ENCODE measurements around the gene FUCA2.
"Not testable (repeated sequence)": the region's sequence is repeated elsewhere in the genome, so short reads cannot be mapped to it uniquely, and the experiment has no call there.

FUCA2 gene

GRCh38 chr6:143490775-143491174 lies 20.7 kb downstream of the FUCA2 start:
- DNase-seq = no peak

- no peak for DNase-seq
Measured at GRCh38 chr6:143490244-143490643, 21.3 kb downstream of the FUCA2 start.

GRCh38 chr6:143486752-143487151 lies 24.8 kb downstream of the FUCA2 start:
- no peak for DNase-seq

- DNase-seq = no peak
Measured at GRCh38 chr6:143485967-143486366, 25.6 kb downstream of the FUCA2 start.

GRCh38 chr6:143482593-143482992 lies 28.9 kb downstream of the FUCA2 start:
- no peak for DNase-seq

- DNase-seq = no peak
Measured at GRCh38 chr6:143478479-143479062, 32.9 kb downstream of the FUCA2 start.

- no peak for DNase-seq
Measured at GRCh38 chr6:143476545-143476944, 35.0 kb downstream of the FUCA2 start.

- no peak for DNase-seq
Measured at GRCh38 chr6:143471822-143472221, 39.7 kb downstream of the FUCA2 start.

- not testable (repeated sequence) for DNase-seq
Measured at GRCh38 chr6:143468823-143469222, 42.7 kb downstream of the FUCA2 start.

- DNase-seq = no peak
Measured at GRCh38 chr6:143468026-143468425, 43.5 kb downstream of the FUCA2 start.

- no peak for DNase-seq
Measured at GRCh38 chr6:143465546-143465945, 46.0 kb downstream of the FUCA2 start.

GRCh38 chr6:143457563-143458359 lies 53.8 kb downstream of the FUCA2 start:
- no peak for DNase-seq

- no peak for DNase-seq
Measured at GRCh38 chr6:143451531-143451930, 60.0 kb downstream of the FUCA2 start.

GRCh38 chr6:143450453-143451371 lies 60.8 kb downstream of the FUCA2 start, which contains the start of the genes ADAT2 and PEX3:
Gene ADAT2, minus strand, starts transcription at chr6:143450695. Its CDS starts 37 bp downstream, at chr6:143450658.
Gene PEX3, plus strand, starts transcription at chr6:143450805. Its CDS starts 238 bp downstream, at chr6:143451043.
- peak; percentile 87 to 88 for DNase-seq

GRCh38 chr6:143449714-143450452 lies 61.6 kb downstream of the FUCA2 start:
- DNase-seq = no peak

- no peak for DNase-seq
Measured at GRCh38 chr6:143449082-143449713, 62.3 kb downstream of the FUCA2 start.

GRCh38 chr6:143447865-143448264 lies 63.7 kb downstream of the FUCA2 start:
- DNase-seq = not testable (repeated sequence)
